Activated CD8-positive, alpha-beta memory T cell treated with anti-CD3 and anti-CD28 coated beads, Interleukin-2, amount 10 ng/mL, durations not matched to agents 7 days and 5 days (primary cell): ENCODE measurements around the gene MRPL37. TPM values are rescaled to one million over a fixed set of nuclear protein-coding genes. Genes with fewer than 3 reads are reported as not detected.
"Not testable (repeated sequence)": the region's sequence is repeated elsewhere in the genome, so short reads cannot be mapped to it uniquely, and the experiment has no call there.

Source experiments
- ATAC-seq: fragments of 150-1000 bp; cut with Tn5 transposase; one replicate; pipeline ENCODE4 v1.10.0; 2021; ENCODE audit warnings: moderate library complexity
- CTCF ChIA-PET: fragments of 350-600 bp; sonication (Branson Sonifier 250); formaldehyde crosslinking; loops from one replicate; lab custom pipeline; 2021; ENCODE audit warnings: antibody characterized with exemption; lab: Charles Lee
- DNase-seq: peaks from one replicate; pipeline ENCODE4 v3.0.0-alpha.2; 2020
- H3K27ac Mint-ChIP-seq: one replicate; pipeline ENCODE4 v1.8.0; 2021; ENCODE audit warnings: mild to moderate bottlenecking, mixed read lengths
- H3K27me3 Mint-ChIP-seq: one replicate; pipeline ENCODE4 v1.8.0; 2021; ENCODE audit warnings: mixed read lengths
- H3K36me3 Mint-ChIP-seq: one replicate; pipeline ENCODE4 v1.8.0; 2021; ENCODE audit warnings: mild to moderate bottlenecking, mixed read lengths
- H3K4me1 Mint-ChIP-seq: one replicate; pipeline ENCODE4 v1.8.0; 2021; ENCODE audit warnings: mixed read lengths
- H3K4me3 Mint-ChIP-seq: one replicate; pipeline ENCODE4 v1.8.0; 2021; ENCODE audit warnings: mild to moderate bottlenecking, moderate library complexity, mixed read lengths
- H3K9me3 Mint-ChIP-seq: one replicate; pipeline ENCODE4 v1.8.0; 2022; ENCODE audit warnings: low read depth, mixed read lengths
- total RNA-seq, 2 experiments: library from RNA; stranded (reverse); gene quantifications; one replicate each; pipeline ENCODE4 v1.2.3, GENCODE V29; 2021

MRPL37 gene
- total RNA-seq, 2 experiments from 2014 or later, result 122 to 147 TPM

DNA sequence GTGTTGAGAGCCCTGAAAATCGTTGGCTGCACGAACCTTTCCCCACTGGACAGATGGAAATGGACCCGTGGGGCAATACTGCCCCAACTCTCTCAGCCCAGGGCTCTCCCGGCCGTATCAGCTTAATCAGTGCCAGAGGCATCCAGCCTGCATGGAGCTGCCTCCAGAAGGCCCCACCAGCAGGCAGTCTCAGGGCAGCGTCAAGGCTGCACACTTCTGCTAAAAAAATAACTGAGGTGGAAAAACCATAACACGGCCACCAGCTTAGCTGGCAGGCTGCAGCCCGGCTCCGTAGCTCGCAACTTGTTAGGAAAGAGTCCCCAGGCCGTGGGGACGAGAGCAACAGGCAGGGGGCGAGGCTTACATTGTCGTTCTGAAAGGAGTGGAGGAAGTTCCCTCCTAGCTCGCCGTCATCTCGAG is 27.9 kb downstream of the MRPL37 start:
- no peak overlapping the region for H3K4me3 Mint-ChIP-seq
- no peaks in the 10 kb centered on the region for H3K27me3 Mint-ChIP-seq
- peaks cover 15% of the 10 kb centered on the region for H3K36me3 Mint-ChIP-seq
- ATAC-seq, result no peak
- peaks cover 38% of the 10 kb centered on the region for H3K4me1 Mint-ChIP-seq
- no peaks in the 10 kb centered on the region for H3K9me3 Mint-ChIP-seq
- peak overlapping the region; percentile 56 for H3K27ac Mint-ChIP-seq
- CTCF ChIA-PET, result interaction anchor here (1.2 to 1.7 kb wide), 3 partner anchors 18 to 261 kb away, joined by 3 to 6 read pairs (median 3); no protein-coding TSS in a partner anchor
- DNase-seq, result no peak

- Mint-ChIP-seq H3K4me3 (no peak overlapping the region), H3K27ac (peak overlapping the region; percentile 76)
Measured at GRCh38 chr1:54228638-54229079, 28.7 kb downstream of the MRPL37 start.

DNA sequence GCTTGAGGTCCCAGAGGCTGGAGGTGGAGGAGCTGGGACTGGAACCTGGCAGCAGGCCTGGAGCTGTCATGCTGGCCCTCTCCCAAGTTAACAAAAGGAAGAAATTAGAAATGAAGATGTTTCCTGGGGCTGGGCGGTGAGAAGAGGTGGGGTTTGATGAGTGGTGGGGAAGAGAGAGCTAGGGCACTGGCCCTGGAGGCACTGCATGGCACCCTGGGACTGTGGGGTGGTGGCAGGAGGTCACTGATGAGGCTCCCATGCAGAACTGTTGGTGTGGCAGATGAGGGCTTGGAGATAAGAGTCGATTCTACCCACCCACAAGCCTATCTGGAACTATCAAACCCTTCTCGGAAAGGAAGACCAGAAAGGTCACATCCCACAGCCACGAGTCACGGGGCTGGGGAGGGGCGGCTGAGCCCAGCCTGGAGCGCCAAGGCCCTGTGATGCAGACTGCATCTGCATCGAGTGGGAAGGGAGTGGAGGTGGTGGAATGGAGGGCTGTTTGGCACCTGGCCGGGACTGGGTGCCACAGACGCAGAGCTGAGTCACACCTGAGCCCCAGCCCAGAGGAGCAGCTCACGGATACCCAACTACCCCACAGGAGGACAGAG is 29.4 kb downstream of the MRPL37 start:
- peak overlapping the region; percentile 76 for H3K27ac Mint-ChIP-seq
- no peaks in the 10 kb centered on the region for H3K9me3 Mint-ChIP-seq
- CTCF ChIA-PET, result no interaction called here
- H3K36me3 Mint-ChIP-seq, result peaks cover 17% of the 10 kb centered on the region
- H3K4me1 Mint-ChIP-seq, result peaks cover 39% of the 10 kb centered on the region
- DNase-seq (peak; percentile 66), ATAC-seq (peak; percentile 50)
- H3K27me3 Mint-ChIP-seq, result no peaks in the 10 kb centered on the region
- peak overlapping the region; percentile 65 for H3K4me3 Mint-ChIP-seq

More at GRCh38 chr1:54228638-54229079, 28.7 kb downstream of the MRPL37 start:
- no peaks in the 10 kb centered on the region for H3K27me3 Mint-ChIP-seq
- peaks cover 15% of the 10 kb centered on the region for H3K36me3 Mint-ChIP-seq
- ATAC-seq (no peak), DNase-seq (no peak)
- no peaks in the 10 kb centered on the region for H3K9me3 Mint-ChIP-seq
- CTCF ChIA-PET, result interaction anchor here (1.7 kb wide), 1 partner anchor 261 kb away, joined by 6 read pairs; no protein-coding TSS in a partner anchor
- peaks cover 38% of the 10 kb centered on the region for H3K4me1 Mint-ChIP-seq

DNA sequence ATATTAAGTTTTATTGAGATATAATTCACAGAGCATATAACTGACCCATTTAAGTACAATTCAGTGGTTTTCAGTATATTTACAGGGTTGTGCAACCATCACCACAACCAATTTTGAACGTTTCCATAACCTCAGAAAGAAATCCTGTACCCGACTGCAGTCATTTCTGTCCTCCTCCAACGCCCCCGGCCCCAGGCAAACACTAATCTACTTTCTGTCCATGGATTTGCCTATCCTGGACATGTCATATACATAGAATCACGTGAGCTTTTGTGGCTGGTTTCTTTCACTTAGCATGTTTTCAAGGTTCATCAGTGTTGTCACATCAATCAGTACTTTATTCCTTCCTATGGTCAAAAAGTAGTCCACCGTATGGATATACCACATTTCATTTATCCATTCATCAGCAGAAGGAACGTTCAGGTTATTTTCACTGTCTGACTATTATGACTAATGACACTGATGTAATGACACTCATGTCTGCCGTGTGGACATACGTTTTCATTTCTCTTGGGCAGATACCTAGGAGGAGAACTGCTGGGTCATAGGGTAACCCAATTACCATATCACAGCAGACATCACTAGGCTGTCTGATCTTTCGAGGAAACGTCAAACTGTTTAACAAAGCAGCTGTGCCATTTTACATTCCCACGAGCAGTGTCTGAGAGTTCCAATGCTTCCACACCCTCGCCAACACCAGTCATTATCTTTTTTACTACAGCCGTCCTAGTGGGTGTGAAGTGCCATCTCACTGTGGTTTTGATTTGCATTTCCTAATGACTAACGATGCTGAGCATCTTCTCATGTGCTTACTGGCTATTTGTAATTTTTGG is 30.8 kb downstream of the MRPL37 start:
- peak; percentile 54 for ATAC-seq
- H3K27ac Mint-ChIP-seq, result peak overlapping the region; percentile 24
- CTCF ChIA-PET, result no interaction called here
- no peaks in the 10 kb centered on the region for H3K9me3 Mint-ChIP-seq
- H3K4me3 Mint-ChIP-seq, result peak overlapping the region; percentile 30
- peaks cover 46% of the 10 kb centered on the region for H3K4me1 Mint-ChIP-seq
- peaks cover 20% of the 10 kb centered on the region for H3K36me3 Mint-ChIP-seq
- DNase-seq, result peak; percentile 62
- no peaks in the 10 kb centered on the region for H3K27me3 Mint-ChIP-seq

DNA sequence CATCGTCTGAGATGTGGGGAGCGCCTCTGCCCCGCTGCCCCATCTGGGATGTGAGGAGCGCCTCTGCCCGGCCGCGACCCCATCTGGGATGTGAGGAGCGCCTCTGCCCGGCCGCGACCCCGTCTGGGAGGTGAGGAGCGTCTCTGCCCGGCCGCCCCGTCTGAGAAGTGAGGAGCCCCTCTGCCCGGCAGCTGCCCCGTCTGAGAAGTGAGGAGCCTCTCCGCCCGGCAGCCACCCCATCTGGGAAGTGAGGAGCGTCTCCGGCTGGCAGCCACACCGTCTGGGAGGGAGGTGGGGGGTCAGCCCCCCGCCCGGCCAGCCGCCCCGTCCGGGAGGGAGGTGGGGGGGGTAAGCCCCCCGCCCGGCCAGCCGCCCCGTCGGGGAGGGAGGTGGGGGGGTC is 33.2 kb downstream of the MRPL37 start:
- H3K9me3 Mint-ChIP-seq, H3K4me3 Mint-ChIP-seq, H3K27me3 Mint-ChIP-seq, H3K27ac Mint-ChIP-seq, ATAC-seq, DNase-seq, CTCF ChIA-PET: not testable (repeated sequence)
- peaks cover 39% of the 10 kb centered on the region for H3K4me1 Mint-ChIP-seq
- peaks cover 32% of the 10 kb centered on the region for H3K36me3 Mint-ChIP-seq

DNA sequence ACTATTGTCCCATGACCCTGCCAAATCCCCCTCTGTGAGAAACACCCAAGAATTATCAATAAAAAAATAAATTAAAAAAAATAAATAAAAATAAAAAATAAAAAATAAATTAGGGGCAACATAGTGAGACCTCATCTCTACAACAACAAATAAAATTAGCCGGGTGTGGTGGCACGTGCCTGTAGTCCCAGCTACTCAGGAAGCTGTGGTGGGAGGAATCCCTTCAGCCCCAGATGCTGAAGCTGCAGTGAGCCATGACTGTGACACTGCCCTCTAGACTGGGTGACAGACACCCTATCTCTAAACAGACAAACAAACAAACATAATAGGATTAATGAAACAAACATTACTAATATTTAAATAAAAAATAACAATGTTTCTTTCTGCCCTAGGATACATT is 34.3 kb downstream of the MRPL37 start:
- DNase-seq, result no peak
- no peak overlapping the region for H3K27ac Mint-ChIP-seq
- H3K9me3 Mint-ChIP-seq, result no peaks in the 10 kb centered on the region
- no peaks in the 10 kb centered on the region for H3K27me3 Mint-ChIP-seq
- H3K4me3 Mint-ChIP-seq, result no peak overlapping the region
- peaks cover 32% of the 10 kb centered on the region for H3K4me1 Mint-ChIP-seq
- CTCF ChIA-PET, result interaction anchor here (1.3 kb wide), 1 partner anchor 33 kb away, joined by 3 read pairs; no protein-coding TSS in a partner anchor
- H3K36me3 Mint-ChIP-seq, result peaks cover 34% of the 10 kb centered on the region
- no peak for ATAC-seq

GRCh38 chr1:54237586-54237985 is 37.6 kb downstream of the MRPL37 start:
- CTCF ChIA-PET, result no interaction called here
- peaks cover 24% of the 10 kb centered on the region for H3K36me3 Mint-ChIP-seq
- peaks cover 8% of the 10 kb centered on the region for H3K4me1 Mint-ChIP-seq
- no peak for ATAC-seq
- DNase-seq, result no peak
- H3K9me3 Mint-ChIP-seq, result no peaks in the 10 kb centered on the region
- no peak overlapping the region for H3K4me3 Mint-ChIP-seq
- H3K27me3 Mint-ChIP-seq, result no peaks in the 10 kb centered on the region
- no peak overlapping the region for H3K27ac Mint-ChIP-seq

DNA sequence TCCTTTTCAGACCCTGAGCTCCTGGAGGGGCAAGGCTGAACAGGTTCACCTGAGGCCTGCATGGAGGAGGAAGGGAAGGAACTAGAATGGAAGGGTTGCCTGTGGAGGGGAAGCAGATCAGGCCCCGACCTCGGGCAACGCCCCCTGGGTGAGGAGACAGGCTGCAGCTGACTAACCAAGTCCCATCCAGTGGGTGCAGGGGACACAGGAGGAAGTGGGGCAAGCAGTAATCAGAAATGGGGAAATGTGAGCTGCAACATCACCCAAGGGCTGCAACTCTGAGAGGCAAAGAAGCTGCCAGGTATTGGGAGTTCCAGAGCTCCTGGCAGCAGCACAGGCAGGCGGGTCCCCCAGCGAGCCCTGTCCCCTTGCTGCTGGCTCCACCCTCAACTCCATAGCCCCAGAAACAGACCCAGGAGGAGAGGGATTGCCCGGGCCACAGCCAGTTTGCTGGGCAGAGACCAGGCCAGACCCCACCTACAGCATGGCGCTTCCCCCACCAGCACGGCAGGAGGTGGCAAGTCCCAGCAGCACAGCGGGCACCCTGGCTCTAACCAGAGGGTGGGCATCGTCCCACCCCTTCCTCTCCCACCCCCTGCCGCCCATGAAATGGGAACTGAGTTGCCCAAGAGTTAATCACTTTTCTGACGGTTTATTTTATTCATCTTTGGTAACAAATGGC is 38.5 kb downstream of the MRPL37 start:
- no peak overlapping the region for H3K4me3 Mint-ChIP-seq
- H3K9me3 Mint-ChIP-seq, result no peaks in the 10 kb centered on the region
- DNase-seq (no peak), ATAC-seq (no peak)
- H3K36me3 Mint-ChIP-seq, result peaks cover 28% of the 10 kb centered on the region
- H3K4me1 Mint-ChIP-seq, result peaks cover 8% of the 10 kb centered on the region
- H3K27ac Mint-ChIP-seq, result no peak overlapping the region
- CTCF ChIA-PET, result no interaction called here
- H3K27me3 Mint-ChIP-seq, result no peaks in the 10 kb centered on the region

DNA sequence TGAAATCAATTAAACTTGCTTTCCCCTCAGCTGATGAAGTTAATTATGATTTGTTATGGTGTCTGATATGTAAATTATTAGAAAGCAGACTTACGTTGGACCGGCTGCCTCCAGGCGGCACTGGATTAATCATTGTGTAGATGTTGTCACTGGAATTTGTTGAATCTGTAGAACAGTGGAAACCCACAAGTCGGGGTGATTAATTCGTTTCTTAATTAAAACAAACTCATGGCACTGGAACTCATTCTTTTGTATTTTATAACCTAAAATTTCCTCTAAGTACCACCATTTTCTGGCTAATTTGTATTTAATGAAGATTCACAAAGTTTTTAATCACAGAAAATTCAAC is 39.0 kb downstream of the MRPL37 start:
- no peaks in the 10 kb centered on the region for H3K9me3 Mint-ChIP-seq
- H3K36me3 Mint-ChIP-seq, result peaks cover 28% of the 10 kb centered on the region
- no peak overlapping the region for H3K27ac Mint-ChIP-seq
- CTCF ChIA-PET, result no interaction called here
- H3K4me3 Mint-ChIP-seq, result no peak overlapping the region
- no peak for DNase-seq
- no peak for ATAC-seq
- no peaks in the 10 kb centered on the region for H3K27me3 Mint-ChIP-seq
- H3K4me1 Mint-ChIP-seq, result peaks cover 8% of the 10 kb centered on the region

- H3K27ac Mint-ChIP-seq, result no peak overlapping the region
- DNase-seq, result no peak
- CTCF ChIA-PET, result no interaction called here
- no peak for ATAC-seq
- H3K36me3 Mint-ChIP-seq, result peaks cover 24% of the 10 kb centered on the region
- no peaks in the 10 kb centered on the region for H3K27me3 Mint-ChIP-seq
- H3K4me3 Mint-ChIP-seq, result no peak overlapping the region
- peaks cover 4% of the 10 kb centered on the region for H3K4me1 Mint-ChIP-seq
- no peaks in the 10 kb centered on the region for H3K9me3 Mint-ChIP-seq
Measured at GRCh38 chr1:54239631-54240031, 39.7 kb downstream of the MRPL37 start.

GRCh38 chr1:54240741-54241335 is 40.9 kb downstream of the MRPL37 start:
- Mint-ChIP-seq H3K27me3 (no peaks in the 10 kb centered on the region), H3K36me3 (peaks cover 19% of the 10 kb centered on the region), H3K27ac (no peak overlapping the region), H3K4me3 (no peak overlapping the region), H3K9me3 (no peaks in the 10 kb centered on the region), H3K4me1 (no peaks in the 10 kb centered on the region)
- CTCF ChIA-PET, result no interaction called here
- DNase-seq (no peak), ATAC-seq (no peak)

DNA sequence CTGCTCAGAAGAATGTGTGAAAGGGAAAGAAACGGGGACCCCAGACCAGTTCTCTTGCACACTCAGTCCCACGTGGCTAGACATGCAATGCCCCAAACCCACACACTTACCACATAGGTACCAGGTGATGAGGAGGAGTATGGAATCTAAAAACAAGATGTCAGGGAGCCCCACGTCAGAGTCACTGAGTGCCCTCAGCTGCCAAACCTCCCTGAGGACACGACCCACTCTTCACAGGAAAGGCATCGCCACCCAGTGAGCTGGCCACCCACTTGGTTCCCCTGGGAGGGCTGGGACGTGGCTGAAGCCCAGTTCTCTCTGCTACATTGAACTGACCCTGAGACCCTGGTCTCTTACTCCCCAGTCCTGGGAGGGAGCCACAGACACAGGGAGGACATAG is 41.4 kb downstream of the MRPL37 start:
- no peaks in the 10 kb centered on the region for H3K4me1 Mint-ChIP-seq
- H3K36me3 Mint-ChIP-seq, result peaks cover 18% of the 10 kb centered on the region
- H3K27me3 Mint-ChIP-seq, result no peaks in the 10 kb centered on the region
- CTCF ChIA-PET, result no interaction called here
- no peaks in the 10 kb centered on the region for H3K9me3 Mint-ChIP-seq
- H3K27ac Mint-ChIP-seq, result no peak overlapping the region
- DNase-seq (no peak), ATAC-seq (no peak)
- no peak overlapping the region for H3K4me3 Mint-ChIP-seq

DNA sequence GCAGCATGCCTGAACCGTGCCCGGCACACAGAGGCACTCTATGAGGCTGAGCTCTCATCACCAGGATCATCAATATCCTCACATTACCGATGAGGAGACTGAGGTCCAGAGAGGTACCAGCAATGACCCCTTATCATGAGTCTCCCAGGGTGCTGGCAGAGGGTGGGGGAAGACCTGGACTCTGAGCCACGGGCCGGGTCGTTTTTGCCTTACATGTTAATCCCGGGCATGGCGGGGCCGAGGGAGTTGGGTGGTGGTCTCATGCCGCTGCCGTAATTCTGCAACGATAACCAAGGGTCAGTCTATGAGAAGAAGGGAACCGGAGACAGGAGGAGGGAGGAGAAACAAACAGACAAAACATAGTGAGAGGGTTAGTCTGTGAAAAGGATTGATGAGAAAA is 43.1 kb downstream of the MRPL37 start:
- peaks cover 6% of the 10 kb centered on the region for H3K36me3 Mint-ChIP-seq
- no peak for DNase-seq
- peak overlapping the region; percentile 7 for H3K27ac Mint-ChIP-seq
- H3K27me3 Mint-ChIP-seq, result no peaks in the 10 kb centered on the region
- no peaks in the 10 kb centered on the region for H3K4me1 Mint-ChIP-seq
- H3K4me3 Mint-ChIP-seq, result no peak overlapping the region
- CTCF ChIA-PET, result no interaction called here
- no peaks in the 10 kb centered on the region for H3K9me3 Mint-ChIP-seq
- no peak for ATAC-seq
